ENCODE results near the gene AGAP3.

Gene AGAP3

DNA sequence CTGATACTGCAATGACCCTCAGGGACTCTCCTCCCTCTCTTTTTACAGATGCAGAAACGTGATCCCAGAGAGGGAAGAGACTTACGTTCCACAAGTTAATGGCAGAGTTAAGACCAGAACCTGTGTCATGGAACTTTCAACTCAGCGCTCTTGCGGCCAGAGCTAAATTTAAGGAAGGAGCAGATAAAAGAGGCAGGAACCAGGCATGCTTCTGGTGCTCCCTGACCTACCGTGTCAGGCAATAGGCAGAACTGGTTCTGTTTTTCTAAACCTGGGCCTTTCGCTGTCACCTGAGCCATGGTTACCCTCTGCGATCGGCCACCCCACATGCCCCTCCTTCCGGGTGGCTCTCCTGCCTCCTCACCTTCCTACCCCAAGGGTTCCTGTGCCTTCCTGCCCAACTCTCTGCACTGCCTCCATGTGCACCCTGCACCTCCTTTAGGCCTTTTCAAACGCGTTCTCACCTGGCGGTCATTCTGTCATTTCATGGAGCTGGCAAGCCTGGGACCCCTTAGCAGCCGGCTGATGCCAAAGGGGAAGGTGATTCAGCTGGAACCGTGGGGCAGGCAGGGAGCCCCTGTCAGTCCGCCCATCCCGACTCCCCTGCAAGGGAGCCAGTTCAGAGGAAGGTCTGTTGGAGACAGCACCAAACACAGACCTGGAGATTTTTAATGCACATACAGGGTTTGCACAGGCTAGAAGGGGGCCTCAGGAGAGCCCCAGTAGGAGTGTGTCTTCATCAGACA is 88.9 kb downstream of the AGAP3 start:
- ATAC-seq (ENCODE audit: insufficient read depth, low read depth), result no peak
- Histone ChIP-seq H3K9ac (ENCODE audit: low read depth, low read length) (no peak overlapping the region), H3K36me3 (ENCODE audit: insufficient read depth, low read length) (no peaks in the 10 kb centered on the region), H2AFZ (ENCODE audit: low read depth, low read length) (no peak overlapping the region), H3K4me1 (ENCODE audit: insufficient read depth, low read length) (no peaks in the 10 kb centered on the region; the same call in 1 of the 2 replicates), H4K20me1 (ENCODE audit: insufficient read depth, low read length) (0 out of 2 replicates have a peak, but pooled peaks cover 6% of the 10 kb centered on the region), H3K4me3 (ENCODE audit: low read depth in 1 of 2, low read length in 2 of 2) (no peak overlapping the region), H3K9me3 (ENCODE audit: insufficient read depth, low read length, severe bottlenecking) (no peaks in the 10 kb centered on the region), H3K27me3 (ENCODE audit: insufficient read depth, low read length, poor library complexity) (peaks cover 16% of the 10 kb centered on the region), H3K4me2 (ENCODE audit: insufficient read depth, low read length) (no peak overlapping the region), H3K79me2 (ENCODE audit: insufficient read depth, low read length) (no peaks in the 10 kb centered on the region), H3K27ac (ENCODE audit: low read length) (no peak overlapping the region)
- TF ChIP-seq EZH2 (IDR thresholded peaks at IDR 0.05; ENCODE audit: borderline replicate concordance, low read depth, low read length, severe bottlenecking), result no peak
- TF ChIP-seq, protein P1, sequence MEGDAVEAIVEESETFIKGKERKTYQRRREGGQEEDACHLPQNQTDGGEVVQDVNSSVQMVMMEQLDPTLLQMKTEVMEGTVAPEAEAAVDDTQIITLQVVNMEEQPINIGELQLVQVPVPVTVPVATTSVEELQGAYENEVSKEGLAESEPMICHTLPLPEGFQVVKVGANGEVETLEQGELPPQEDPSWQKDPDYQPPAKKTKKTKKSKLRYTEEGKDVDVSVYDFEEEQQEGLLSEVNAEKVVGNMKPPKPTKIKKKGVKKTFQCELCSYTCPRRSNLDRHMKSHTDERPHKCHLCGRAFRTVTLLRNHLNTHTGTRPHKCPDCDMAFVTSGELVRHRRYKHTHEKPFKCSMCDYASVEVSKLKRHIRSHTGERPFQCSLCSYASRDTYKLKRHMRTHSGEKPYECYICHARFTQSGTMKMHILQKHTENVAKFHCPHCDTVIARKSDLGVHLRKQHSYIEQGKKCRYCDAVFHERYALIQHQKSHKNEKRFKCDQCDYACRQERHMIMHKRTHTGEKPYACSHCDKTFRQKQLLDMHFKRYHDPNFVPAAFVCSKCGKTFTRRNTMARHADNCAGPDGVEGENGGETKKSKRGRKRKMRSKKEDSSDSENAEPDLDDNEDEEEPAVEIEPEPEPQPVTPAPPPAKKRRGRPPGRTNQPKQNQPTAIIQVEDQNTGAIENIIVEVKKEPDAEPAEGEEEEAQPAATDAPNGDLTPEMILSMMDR (IDR thresholded peaks at IDR 0.05; ENCODE audit: borderline replicate concordance, extremely low read depth, low read length, poor library complexity, severe bottlenecking), result no peak
- no peak for DNase-seq

GRCh38 chr7:151175793-151176311 is 89.6 kb downstream of the AGAP3 start:
- H3K36me3 ChIP-seq (ENCODE audit: insufficient read depth, low read length), result no peaks in the 10 kb centered on the region
- H3K4me2 ChIP-seq (ENCODE audit: insufficient read depth, low read length), result no peak overlapping the region
- no peak for DNase-seq
- H4K20me1 ChIP-seq (ENCODE audit: insufficient read depth, low read length), result 0 out of 2 replicates have a peak, but pooled peaks cover 6% of the 10 kb centered on the region
- H3K4me3 ChIP-seq (ENCODE audit: low read depth in 1 of 2, low read length in 2 of 2), result no peak overlapping the region
- no peaks in the 10 kb centered on the region for H3K79me2 ChIP-seq (ENCODE audit: insufficient read depth, low read length)
- no peaks in the 10 kb centered on the region for H3K9me3 ChIP-seq (ENCODE audit: insufficient read depth, low read length, severe bottlenecking)
- TF ChIP-seq, protein P1 (IDR thresholded peaks at IDR 0.05; ENCODE audit: borderline replicate concordance, extremely low read depth, low read length, poor library complexity, severe bottlenecking), result no peak
- TF ChIP-seq EZH2 (IDR thresholded peaks at IDR 0.05; ENCODE audit: borderline replicate concordance, low read depth, low read length, severe bottlenecking), result no peak
- no peak for ATAC-seq (ENCODE audit: insufficient read depth, low read depth)
- no peaks in the 10 kb centered on the region; the same call in 1 of the 2 replicates for H3K4me1 ChIP-seq (ENCODE audit: insufficient read depth, low read length)
- H3K27ac ChIP-seq (ENCODE audit: low read length), result no peak overlapping the region
- no peak overlapping the region for H2AFZ ChIP-seq (ENCODE audit: low read depth, low read length)
- H3K27me3 ChIP-seq (ENCODE audit: insufficient read depth, low read length, poor library complexity), result peaks cover 16% of the 10 kb centered on the region
- H3K9ac ChIP-seq (ENCODE audit: low read depth, low read length), result no peak overlapping the region

DNA sequence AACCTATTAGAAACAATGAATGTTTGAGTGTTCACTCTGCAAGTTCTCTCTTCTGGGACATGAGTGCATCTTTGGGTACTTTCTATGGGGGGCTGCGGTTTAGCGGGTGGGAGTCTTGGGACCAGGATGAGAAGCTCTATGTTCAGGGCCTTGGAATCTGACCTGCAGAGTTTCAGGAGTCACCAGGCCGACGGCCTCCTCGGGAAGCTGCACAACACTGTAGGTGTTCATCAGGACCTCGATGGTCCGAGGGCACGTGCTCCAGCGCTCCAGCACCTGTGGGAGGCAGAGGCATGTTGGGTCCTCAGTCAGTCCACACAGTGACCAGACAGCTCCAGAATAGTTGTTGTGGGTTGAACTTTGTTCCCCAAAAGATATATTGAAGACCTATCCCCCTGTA is 90.1 kb downstream of the AGAP3 start:
- no peaks in the 10 kb centered on the region; the same call in 1 of the 2 replicates for H3K4me1 ChIP-seq (ENCODE audit: insufficient read depth, low read length)
- H3K27ac ChIP-seq (ENCODE audit: low read length), result no peak overlapping the region
- H3K4me2 ChIP-seq (ENCODE audit: insufficient read depth, low read length), result no peak overlapping the region
- 0 out of 2 replicates have a peak, but pooled peaks cover 6% of the 10 kb centered on the region for H4K20me1 ChIP-seq (ENCODE audit: insufficient read depth, low read length)
- H3K79me2 ChIP-seq (ENCODE audit: insufficient read depth, low read length), result no peaks in the 10 kb centered on the region
- H3K36me3 ChIP-seq (ENCODE audit: insufficient read depth, low read length), result no peaks in the 10 kb centered on the region
- H3K27me3 ChIP-seq (ENCODE audit: insufficient read depth, low read length, poor library complexity), result peaks cover 16% of the 10 kb centered on the region
- no peaks in the 10 kb centered on the region for H3K9me3 ChIP-seq (ENCODE audit: insufficient read depth, low read length, severe bottlenecking)
- no peak overlapping the region for H2AFZ ChIP-seq (ENCODE audit: low read depth, low read length)
- no peak for TF ChIP-seq EZH2 (IDR thresholded peaks at IDR 0.05; ENCODE audit: borderline replicate concordance, low read depth, low read length, severe bottlenecking)
- ATAC-seq (ENCODE audit: insufficient read depth, low read depth), result no peak
- no peak overlapping the region for H3K4me3 ChIP-seq (ENCODE audit: low read depth in 1 of 2, low read length in 2 of 2)
- DNase-seq, result no peak
- H3K9ac ChIP-seq (ENCODE audit: low read depth, low read length), result no peak overlapping the region

- Histone ChIP-seq H4K20me1 (ENCODE audit: insufficient read depth, low read length) (0 out of 2 replicates have a peak, but pooled peaks cover 6% of the 10 kb centered on the region), H3K9ac (ENCODE audit: low read depth, low read length) (no peak overlapping the region), H3K36me3 (ENCODE audit: insufficient read depth, low read length) (no peaks in the 10 kb centered on the region), H3K27ac (ENCODE audit: low read length) (no peak overlapping the region), H3K27me3 (ENCODE audit: insufficient read depth, low read length, poor library complexity) (peaks cover 16% of the 10 kb centered on the region), H3K9me3 (ENCODE audit: insufficient read depth, low read length, severe bottlenecking) (no peaks in the 10 kb centered on the region), H3K4me2 (ENCODE audit: insufficient read depth, low read length) (no peak overlapping the region), H2AFZ (ENCODE audit: low read depth, low read length) (no peak overlapping the region), H3K79me2 (ENCODE audit: insufficient read depth, low read length) (no peaks in the 10 kb centered on the region), H3K4me3 (ENCODE audit: low read depth in 1 of 2, low read length in 2 of 2) (no peak overlapping the region), H3K4me1 (ENCODE audit: insufficient read depth, low read length) (no peaks in the 10 kb centered on the region; the same call in 1 of the 2 replicates)
- TF ChIP-seq, protein P1 (IDR thresholded peaks at IDR 0.05; ENCODE audit: borderline replicate concordance, extremely low read depth, low read length, poor library complexity, severe bottlenecking), result no peak
- no peak for TF ChIP-seq EZH2 (IDR thresholded peaks at IDR 0.05; ENCODE audit: borderline replicate concordance, low read depth, low read length, severe bottlenecking)
- no peak for ATAC-seq (ENCODE audit: insufficient read depth, low read depth)
- DNase-seq, result no peak
Measured at GRCh38 chr7:151177310-151177709, 91.0 kb downstream of the AGAP3 start.

Measured in DND-41 (cell line).